ENCODE results near the gene PCDHGA10. TPM values are rescaled to one million over a fixed set of nuclear protein-coding genes. Genes with fewer than 3 reads are reported as not detected.

The PCDHGA10 gene
- total and polyA plus RNA-seq, 11 donors: 1.1 to 11.3 (median 5.2) TPM

GRCh38 chr5:141388661-141389060 lies 24.1 kb upstream of the PCDHGA10 start:
- peaks cover 0 to 23% (median 0%) of the 10 kb centered on the region in 9 donors for H3K36me3 ChIP-seq
- ATAC-seq (no peak), DNase-seq (no peak)
- TF ChIP-seq CTCF (IDR thresholded peaks at IDR 0.05) (no peak), POLR2A (IDR thresholded peaks at IDR 0.05) (no peak)
- H3K27ac ChIP-seq: no peak overlapping the region
- H3K9me3 ChIP-seq: peaks cover 0 to 96% (median 65%) of the 10 kb centered on the region in 12 donors
- peaks cover 0 to 35% (median 0%) of the 10 kb centered on the region in 9 donors for H3K27me3 ChIP-seq
- peaks cover 0 to 8% (median 0%) of the 10 kb centered on the region in 12 donors for H3K4me1 ChIP-seq
- 54 to 64% (median 61%) methylated on average over 10 of the region's 10 CpGs for WGBS, 4 donors
- no peak overlapping the region for H3K4me3 ChIP-seq
- intact Hi-C loops (cut with DNase I): no loop called here

- peaks cover 0 to 33% (median 0%) of the 10 kb centered on the region in 9 donors for H3K27me3 ChIP-seq
- ATAC-seq: no peak
- peaks cover 0 to 96% (median 65%) of the 10 kb centered on the region in 12 donors for H3K9me3 ChIP-seq
- no peak overlapping the region for H3K4me3 ChIP-seq
- H3K27ac ChIP-seq: no peak overlapping the region
- intact Hi-C loops (cut with DNase I): no loop called here
- TF ChIP-seq POLR2A (IDR thresholded peaks at IDR 0.05) (no peak), CTCF (IDR thresholded peaks at IDR 0.05) (no peak)
- DNase-seq: no peak
- WGBS, 4 donors: 40 to 52% (median 46%) methylated on average over 62 to 77 of the region's 77 CpGs
- peaks cover 0 to 23% (median 0%) of the 10 kb centered on the region in 9 donors for H3K36me3 ChIP-seq
- peaks cover 0 to 8% (median 0%) of the 10 kb centered on the region in 12 donors for H3K4me1 ChIP-seq
These were observed 23.4 kb upstream of the PCDHGA10 start for GRCh38 chr5:141389153-141390042.

DNA sequence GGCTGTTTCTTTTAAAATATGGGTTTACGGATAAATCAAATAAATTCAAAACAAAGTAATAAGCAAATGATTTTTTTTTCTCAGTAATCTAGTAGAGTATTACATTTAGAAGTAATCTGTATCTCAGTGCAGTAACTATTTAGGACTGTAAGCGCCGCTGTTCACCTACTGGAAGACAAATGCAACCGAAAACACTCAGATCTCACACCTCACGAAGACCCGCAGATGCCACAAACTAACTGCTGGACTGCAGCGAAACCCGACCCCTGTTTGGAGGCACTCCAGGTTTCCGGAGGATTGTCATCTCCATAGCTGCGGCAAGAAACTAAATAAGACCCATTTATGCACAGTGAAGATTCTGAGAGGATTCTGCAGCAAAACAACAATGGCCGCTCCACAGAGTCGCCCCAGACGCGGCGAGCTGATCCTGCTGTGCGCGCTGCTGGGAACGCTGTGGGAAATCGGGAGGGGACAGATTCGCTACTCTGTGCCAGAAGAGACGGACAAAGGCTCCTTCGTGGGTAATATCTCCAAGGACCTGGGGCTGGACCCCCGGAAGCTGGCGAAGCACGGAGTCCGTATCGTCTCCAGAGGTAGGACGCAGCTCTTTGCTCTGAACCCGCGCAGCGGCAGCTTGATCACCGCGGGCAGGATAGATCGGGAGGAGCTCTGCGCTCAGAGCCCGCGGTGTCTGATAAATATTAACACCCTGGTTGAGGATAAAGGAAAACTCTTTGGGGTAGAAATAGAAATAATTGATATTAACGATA lies 20.2 kb upstream of the PCDHGA10 start, which contains the start of gene PCDHGA8:
Gene PCDHGA8 (plus strand): TSS at position 205 of the 770 bp plus-strand sequence. CDS start 181 bp downstream, at position 386.
- WGBS, 4 donors: 39 to 49% (median 44%) methylated on average over 32 to 38 of the region's 38 CpGs
- TF ChIP-seq POLR2A (IDR thresholded peaks at IDR 0.05) (no peak), CTCF (IDR thresholded peaks at IDR 0.05) (peak in 5 of 12 donors; percentile 8 to 31 (median 16))
- no peak for DNase-seq
- peaks cover 0 to 9% (median 0%) of the 10 kb centered on the region in 12 donors for H3K4me1 ChIP-seq
- peaks cover 0 to 12% (median 0%) of the 10 kb centered on the region in 9 donors for H3K36me3 ChIP-seq
- H3K27ac ChIP-seq: no peak within 1 kb of the TSS
- ATAC-seq: no peak
- intact Hi-C loops (cut with DNase I): no loop called here
- H3K9me3 ChIP-seq: peaks cover 0 to 95% (median 63%) of the 10 kb centered on the region in 12 donors
- peaks cover 0 to 43% (median 0%) of the 10 kb centered on the region in 9 donors for H3K27me3 ChIP-seq
- H3K4me3 ChIP-seq: no peak within 1 kb of the TSS

Measured in heart left ventricle (tissue), 16 donors.